NOMO-1 (cell line): ENCODE data around the gene TFR2.
A peak's percentile ranks its signal among the peaks of the same experiment; 100 is the strongest.

ENCODE experiments used
- DNase-seq, 2 experiments: peaks; one replicate each; lab custom pipeline; 2025; ENCODE audit not compliant: unreplicated experiment in 2 of 2; lab: John Stamatoyannopoulos, UW

The TFR2 gene

DNA sequence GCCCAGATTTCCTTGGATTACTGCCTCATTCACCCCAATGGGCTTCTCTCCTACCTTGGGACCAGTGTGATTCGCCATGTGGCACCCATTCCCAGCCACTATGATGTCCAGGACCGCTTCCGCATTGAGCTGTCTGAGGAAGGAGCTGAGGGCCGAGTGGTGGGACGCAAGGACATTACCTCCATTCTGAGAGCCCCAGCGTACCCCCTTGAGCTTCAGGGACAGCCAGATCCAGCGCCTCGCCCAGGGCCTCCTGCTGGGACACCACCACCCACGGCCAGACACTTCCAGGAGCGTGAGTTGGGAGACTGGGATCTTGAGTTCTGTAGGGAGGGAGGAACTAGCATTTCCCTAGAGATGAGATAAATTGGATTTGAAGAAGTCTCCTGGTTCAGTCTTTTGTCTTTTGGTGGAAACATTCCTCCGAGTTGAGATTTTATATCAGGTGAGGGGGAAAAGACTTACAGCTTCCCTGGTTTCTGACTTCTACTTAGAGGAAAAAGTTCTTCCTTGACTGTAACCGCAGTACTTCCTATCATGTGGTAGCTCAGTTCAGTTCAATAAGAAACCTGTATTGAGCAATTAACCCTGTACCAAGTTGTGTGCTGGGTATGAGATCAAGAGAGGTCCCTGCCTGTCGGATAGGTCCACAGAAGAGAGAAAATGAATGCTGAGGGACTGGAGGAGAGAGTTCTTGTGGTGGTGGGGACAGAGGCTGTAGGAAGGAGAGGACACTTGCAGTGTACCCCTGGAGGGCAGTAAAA, 27.8 kb downstream of the TFR2 start:
- DNase-seq: peak; percentile 46 to 86

GRCh38 chr7:100612730-100613390, 28.5 kb downstream of the TFR2 start:
- peak in 1 of 2 experiments; percentile 28 for DNase-seq

DNA sequence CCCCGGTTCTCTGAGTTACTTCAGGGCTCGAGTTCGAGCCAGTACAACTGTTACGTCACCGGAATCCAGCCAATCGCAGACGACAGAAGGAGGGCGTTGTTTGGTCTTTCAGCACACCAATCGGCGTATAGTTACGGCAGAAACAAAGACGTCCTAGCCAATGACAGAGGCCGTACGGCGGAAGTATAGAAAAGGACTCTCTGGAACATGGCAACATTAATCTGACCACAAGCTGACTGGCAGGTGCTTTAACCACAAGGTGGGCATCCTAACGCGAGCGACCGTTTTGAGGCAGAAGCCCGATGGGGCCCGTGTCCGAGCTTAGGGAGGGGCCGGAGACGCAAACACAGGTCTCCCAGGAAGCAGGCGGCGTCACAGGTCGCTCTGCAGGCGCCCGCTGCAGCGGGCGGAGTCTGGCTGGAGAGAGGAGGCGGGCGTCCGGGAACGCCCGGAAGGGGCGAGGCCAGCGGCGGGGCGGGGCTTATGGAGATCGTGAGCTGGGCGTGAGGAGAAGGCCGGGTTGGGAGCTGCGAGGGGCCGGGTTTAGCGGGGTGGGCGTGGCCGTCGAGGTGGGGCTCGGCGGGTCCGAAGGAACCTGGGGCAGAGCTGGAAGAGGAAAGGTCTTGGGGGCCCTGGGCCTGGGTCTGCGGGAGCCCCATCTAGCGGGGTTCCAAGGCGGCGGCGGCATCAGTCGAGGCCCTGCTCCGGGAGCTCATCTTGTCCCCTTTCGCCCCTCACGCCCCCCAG, 29.2 kb downstream of the TFR2 start, which contains the start of gene MOSPD3:
MOSPD3 (plus strand) TSS at position 558 of the 747 bp plus-strand sequence. CDS start 252 bp downstream, outside the sequence.
- DNase-seq: peak; percentile 99 to 100

DNA sequence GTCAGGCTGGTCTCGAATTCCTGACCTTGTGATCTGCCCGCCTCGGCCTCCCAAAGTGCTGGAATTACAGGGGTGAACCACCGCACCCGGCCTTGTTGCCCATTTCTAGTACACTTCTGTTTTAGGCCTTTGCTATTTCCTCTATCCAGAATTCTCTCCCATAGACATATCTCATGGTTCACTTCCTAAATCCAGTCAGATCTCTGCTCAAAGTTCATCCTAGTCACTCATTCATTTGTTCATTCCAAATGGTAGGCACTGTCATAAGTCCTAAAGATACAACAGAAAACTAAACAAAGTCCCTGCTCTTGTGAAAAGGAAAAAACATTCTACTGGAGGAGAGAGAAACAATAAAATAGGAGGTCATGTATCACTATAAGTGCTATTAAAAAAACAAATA, 31.4 kb downstream of the TFR2 start:
- DNase-seq: no peak

DNA sequence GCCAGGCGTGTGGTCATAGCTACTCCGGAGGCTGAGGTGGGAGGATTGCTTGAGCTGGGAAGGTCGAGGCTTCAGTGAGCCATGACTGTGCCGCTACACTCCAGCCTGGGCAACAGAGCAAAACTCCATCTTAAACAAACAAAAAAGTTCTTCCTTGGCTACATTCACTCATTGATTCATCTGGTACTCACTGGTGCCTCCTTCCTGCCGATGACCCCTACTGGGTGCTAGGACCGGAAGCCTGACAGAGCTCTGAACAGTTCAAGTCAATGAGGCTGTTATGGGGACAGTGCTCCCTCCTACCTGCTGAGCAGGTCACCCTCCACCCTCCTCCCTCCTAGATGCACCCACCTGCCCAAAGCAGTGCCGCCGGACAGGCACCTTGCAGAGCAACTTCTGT, 34.2 kb downstream of the TFR2 start:
- DNase-seq: no peak

DNA sequence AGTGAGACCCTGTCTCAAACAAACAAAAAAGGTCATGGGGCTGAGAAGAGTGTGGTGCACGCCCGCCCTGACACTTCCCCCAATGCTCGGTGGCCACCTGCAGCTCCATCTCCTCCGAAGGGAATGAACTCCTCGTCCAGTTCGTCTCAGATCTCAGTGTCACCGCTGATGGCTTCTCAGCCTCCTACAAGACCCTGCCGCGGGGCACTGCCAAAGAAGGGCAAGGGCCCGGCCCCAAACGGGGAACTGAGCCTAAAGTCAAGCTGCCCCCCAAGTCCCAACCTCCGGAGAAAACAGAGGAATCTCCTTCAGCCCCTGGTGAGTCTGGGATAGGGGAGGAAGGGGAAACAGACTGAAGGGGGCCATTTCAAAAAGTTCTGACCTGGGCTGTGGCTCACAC, 35.0 kb downstream of the TFR2 start:
- DNase-seq: no peak

- DNase-seq: no peak
Measured at GRCh38 chr7:100604976-100605911, 36.1 kb downstream of the TFR2 start.

GRCh38 chr7:100604028-100604975, 37.0 kb downstream of the TFR2 start:
- DNase-seq: peak; percentile 91

GRCh38 chr7:100603726-100604027, 37.7 kb downstream of the TFR2 start:
- DNase-seq: peak in 1 of 2 experiments; percentile 8

DNA sequence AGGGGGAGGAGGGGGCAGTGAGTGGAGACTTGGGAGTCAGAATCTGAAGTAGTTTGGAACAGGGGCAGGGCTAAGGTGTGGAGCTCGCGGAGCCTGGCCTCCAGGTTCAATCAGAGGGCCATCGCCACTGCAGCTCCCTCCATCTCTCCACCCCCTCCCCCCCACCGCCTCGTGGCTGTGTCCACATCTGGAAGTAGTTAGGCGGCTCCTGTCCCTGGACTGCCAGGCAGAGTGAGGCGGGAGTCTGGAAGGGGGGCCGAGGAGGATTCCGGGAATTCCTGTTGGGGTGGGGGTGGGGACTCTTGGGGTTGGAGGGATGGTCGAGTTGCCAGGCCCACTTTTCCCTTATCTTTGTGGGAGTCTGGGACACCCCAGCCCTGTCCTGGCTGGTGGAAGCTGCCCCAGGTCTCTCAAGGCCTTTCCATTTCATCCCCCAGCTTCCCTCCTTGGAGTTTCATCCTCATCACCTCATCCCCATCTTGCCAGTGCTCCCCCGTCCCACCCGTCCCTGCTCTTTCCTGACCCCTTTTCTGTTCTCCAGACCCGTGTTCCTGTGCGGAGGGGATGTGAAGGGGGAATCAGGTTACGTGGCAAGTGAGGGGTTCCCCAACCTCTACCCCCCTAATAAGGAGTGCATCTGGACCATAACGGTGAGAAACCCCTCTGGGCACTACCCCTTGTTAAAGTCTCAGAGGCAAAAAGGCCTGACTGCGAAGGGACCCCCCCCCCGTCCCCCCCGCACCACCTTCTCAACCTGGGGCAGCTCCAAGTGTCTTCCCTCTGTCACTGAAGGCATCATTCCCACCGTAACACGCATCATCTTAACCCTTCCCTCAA, 38.2 kb downstream of the TFR2 start:
- no peak for DNase-seq

DNA sequence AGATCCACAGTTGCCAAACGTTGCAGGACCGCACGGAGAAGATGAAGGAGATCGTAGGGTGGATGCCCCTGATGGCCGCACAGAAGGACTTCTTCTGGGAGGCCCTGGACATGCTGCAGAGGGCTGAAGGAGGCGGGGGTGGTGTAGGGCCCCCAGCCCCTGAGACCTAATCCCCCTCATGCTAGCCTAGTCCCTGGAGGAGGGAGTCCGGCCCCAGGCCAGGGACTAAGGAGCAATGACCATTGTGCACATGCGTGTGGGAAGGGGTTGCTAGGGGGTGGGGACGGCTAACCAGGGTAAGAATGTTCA, 40.7 kb downstream of the TFR2 start:
- no peak for DNase-seq

DNA sequence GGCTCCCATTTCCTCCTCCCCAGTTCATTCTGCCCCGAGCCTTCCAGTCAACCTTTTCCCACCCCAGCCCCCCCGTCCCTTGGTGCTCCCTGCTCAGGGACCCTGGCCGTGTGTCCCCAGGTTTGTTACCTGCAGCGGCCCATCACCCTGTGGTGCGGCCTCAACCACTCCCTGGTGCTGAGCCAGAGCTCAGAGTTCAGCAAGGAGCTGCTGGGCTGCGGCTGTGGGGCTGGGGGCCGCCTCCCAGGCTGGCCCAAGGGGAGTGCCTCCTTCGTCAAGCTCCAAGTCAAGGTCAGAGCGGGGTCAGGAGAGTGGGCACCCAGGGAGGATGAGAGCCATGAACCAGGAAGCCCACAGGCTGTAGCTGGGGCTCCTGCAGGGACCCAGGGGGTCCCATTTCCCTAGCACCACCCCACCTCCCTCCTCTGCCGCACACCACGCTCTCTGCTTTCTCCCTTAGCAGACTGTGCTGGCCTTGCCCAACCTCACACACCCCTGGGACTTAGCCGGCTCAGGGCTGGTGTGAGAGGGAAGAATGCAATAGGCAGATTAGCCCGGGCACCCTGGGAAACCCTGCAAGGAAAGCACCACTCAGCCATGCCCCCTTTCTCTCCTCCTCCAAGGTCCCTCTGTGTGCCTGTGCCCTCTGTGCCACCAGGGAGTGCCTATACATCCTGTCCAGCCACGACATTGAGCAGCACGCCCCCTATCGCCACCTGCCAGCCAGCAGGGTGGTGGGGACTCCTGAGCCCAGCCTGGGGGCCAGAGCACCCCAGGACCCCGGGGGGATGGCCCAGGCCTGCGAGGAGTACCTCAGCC, 41.2 kb downstream of the TFR2 start:
- DNase-seq: no peak

GRCh38 chr7:100598425-100598824, 42.9 kb downstream of the TFR2 start:
- no peak for DNase-seq

- no peak for DNase-seq
Measured at GRCh38 chr7:100595188-100595587, 46.2 kb downstream of the TFR2 start.

DNA sequence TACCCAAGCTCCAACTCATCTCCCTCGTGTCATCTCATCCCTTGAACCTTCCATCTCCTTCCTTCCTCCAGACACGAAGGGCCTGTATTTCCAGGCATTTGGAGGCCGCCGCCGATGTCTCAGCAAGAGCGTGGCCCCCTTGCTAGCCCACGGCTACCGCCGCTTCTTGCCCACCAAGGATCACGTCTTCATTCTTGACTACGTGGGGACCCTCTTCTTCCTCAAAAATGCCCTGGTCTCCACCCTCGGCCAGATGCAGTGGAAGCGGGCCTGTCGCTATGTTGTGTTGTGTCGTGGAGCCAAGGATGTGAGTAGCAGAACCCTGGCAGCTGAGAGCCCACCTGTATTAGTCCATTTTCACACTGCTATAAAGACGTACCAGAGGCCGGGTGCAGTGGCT, 49.8 kb downstream of the TFR2 start:
- DNase-seq: no peak

DNA sequence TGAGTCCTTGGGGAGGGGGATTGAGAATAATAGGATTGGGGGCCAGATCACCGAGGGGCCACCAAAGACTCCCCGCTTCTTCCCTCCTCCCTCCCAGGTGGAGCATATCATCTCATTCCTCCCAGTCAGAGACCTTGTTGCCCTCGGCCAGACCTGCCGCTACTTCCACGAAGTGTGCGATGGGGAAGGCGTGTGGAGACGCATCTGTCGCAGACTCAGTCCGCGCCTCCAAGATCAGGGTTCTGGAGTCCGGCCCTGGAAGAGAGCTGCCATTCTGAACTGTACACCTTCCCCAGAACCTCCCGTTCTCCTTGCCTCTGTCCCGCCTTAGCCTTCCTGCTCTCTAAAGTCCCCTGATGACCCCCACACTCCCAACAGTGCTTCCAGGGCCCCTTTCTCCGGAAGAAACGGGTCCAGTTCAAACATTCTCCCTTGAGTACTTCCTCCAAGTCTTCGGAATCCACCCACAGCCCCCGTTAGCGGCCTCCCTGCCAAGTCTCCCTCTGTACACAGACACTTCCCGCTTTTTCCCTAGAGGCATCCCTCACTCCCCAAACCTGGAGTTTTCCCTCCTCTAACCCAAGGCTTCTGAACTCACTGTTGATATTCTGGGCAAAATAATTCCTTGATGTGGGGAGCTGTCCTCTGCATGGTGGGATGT, 51.1 kb downstream of the TFR2 start:
- DNase-seq: no peak

DNA sequence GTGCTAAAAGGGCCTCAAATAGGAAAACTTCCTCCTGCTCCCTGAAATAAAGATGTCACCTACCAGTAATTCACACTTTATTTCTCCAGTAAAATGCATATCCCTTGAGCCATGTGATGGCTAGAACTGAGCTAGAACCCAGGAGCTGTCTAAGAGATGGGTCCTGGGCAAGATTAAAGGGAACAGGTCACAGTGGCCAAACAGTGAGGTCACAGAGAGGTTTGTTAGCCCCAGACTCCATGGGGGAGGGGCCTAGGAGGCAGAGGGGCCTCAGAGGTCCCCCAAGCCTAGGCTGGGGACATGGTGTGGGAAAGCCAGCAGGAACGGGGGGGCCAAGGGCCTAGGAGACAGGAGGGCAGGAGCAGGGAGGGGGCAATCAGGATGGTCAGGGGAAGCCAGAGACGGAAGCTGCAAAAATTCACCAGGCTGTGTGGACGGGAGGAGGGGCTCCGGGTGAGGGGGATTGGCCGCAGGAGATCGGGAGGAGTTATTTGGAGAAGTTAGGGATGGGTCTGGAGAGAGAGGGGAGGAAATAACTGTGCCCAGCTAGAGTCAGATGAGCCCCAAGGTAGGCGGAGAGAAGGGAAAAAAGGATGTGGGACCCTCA, 51.9 kb downstream of the TFR2 start:
- DNase-seq: no peak
